IPS DF 4.7 (cell line): ENCODE data around the gene RUNX2.
"Not testable (repeated sequence)": the region's sequence is repeated elsewhere in the genome, so short reads cannot be mapped to it uniquely, and the experiment has no call there.

Source experiments
- DNase-seq: peaks from one replicate; pipeline ENCODE4 v3.0.0-alpha.2; 2013; ENCODE audit warnings: low spot score; ENCODE audit errors: extremely low read depth

Gene RUNX2

DNA sequence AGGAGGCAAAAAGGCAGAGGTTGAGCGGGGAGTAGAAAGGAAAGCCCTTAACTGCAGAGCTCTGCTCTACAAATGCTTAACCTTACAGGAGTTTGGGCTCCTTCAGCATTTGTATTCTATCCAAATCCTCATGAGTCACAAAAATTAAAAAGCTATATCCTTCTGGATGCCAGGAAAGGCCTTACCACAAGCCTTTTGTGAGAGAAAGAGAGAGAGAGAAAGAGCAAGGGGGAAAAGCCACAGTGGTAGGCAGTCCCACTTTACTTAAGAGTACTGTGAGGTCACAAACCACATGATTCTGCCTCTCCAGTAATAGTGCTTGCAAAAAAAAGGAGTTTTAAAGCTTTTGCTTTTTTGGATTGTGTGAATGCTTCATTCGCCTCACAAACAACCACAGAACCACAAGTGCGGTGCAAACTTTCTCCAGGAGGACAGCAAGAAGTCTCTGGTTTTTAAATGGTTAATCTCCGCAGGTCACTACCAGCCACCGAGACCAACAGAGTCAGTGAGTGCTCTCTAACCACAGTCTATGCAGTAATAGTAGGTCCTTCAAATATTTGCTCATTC is at the start of gene RUNX2:
RUNX2 (plus strand) TSS at position 375 of the 567 bp plus-strand sequence. CDS start 397 bp downstream, outside the sequence.
- DNase-seq, result no peak

DNA sequence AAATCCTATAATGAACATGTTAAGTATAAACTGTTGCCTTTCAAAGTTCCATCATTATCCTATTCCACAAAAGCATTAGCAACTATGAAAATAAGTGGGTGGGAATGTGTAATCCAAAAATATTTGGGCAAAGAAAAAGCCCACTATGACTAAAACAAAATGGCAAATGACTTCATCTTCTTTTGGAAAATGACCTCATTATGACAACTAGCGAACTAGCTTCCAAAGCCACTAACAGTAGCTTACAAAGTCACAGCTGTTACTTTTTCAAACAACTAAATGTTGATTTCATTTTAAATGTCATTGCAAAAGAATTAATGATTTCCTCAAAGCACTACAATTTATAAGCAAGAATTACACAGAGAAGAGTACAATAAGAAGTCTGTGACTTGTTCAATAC is 49.8 kb upstream of the RUNX2 start:
- DNase-seq, result no peak

DNA sequence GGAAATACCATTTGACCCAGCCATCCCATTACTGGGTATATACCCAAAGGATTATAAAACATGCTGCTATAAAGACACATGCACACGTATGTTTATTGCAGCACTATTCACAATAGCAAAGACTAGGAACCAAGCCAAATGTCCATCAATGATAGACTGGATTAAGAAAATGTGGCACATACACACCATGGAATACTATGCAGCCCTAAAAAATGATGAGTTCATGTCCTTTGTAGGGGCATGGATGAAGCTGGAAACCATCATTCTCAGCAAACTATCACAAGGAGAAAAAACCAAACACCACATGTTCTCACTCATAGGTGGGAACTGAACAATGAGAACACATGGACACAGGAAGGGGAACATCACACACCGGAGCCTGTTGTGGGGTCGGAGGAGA is 41.4 kb upstream of the RUNX2 start:
- not testable (repeated sequence) for DNase-seq

DNA sequence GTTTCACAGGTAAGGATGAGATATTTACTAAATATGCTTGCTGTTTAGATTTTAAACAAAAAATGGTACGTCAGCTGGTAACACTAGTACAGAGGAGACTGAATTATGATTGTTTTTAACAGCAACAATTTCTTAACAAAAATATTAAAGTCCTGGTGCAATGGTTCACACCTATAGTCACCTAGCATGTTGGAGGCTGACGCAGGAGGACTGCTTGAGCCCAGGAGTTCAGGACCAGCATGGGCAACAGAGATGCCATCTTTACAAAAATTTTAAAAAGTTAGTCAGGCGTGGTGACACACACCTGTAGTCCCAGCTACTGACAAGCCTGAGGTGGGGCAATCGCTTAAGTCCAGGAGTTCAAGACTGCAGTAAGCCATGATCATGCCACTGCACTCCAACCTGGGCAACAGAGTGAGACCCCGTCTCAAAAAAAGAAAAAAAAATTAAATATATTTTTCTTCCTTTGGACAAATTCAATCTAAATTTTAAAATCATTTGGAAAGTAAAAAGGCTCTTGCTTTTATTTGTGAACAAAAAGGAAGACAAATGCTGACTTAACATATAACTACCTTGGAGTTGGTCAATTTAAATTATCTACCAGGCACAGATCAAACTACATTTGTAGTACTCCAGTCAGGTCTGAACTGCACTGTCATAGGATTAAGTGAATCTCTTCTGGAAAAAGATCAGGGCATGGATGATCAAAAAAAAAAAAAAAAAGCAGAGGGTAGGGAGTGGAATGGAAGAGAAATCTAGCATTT is 38.2 kb upstream of the RUNX2 start:
- no peak for DNase-seq

DNA sequence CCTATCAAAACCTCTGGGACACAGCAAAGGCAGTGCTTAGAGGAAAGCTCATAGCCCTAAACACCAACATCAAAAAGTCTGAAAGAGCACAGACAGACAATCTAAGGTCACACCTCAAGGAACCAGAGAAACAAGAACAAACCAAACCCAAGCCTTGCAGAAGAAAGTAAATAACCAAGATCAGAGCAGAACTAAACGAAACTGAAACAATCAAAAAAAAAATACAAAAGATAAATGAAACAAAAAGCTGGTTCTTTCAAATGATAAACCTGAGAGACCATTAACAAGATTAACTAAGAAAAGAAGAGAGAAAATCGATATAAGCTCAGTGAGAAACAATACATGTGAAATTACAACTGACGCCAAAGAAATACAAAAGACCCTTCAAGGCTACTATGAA is 34.8 kb upstream of the RUNX2 start:
- no peak for DNase-seq

DNA sequence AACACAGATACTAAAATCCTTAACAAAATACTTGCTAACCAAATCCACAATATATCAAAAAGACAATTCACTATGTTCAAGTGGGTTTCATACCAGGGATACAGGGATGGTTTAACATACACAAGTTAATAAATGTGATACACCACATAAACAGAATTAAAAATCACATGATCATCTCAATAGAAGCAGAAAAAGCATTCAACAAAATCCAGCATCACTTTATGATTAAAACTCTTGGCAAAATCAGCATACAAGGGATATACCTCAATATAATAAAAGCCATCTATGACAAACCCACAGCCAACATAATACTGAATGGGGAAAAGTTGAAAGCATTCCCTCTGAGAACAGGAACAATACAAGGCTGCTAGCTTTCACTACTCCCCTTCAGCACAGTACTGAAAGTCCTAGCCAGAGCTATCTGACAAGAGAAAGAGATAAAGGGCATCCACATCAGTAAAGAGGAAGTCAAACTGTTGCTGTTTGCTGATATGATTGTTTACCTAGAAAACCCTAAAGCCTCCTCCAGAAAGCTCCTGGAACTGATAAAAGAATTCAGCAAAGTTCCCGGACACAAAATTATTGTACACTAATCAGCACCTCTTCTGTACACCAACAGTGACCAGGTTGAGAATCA is 33.9 kb upstream of the RUNX2 start:
- DNase-seq, result not testable (repeated sequence)

DNA sequence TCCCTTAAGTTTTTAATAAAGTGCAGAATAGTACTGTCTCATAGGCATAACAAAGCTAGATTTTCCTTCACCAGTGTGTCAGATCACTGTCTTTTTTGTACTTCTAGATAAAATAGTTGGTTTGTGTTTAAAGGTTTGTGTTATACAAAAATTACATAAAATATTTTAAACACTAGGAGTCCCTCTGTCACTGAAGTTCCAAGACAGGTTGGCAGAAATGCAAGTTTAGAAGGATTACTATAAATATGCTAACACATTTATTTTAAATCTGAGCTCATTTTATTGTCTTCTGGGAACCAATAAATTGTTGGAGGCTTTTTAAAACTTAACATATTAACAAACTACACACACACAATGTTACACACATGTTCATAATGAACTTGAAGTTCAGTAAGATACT is 30.8 kb upstream of the RUNX2 start:
- DNase-seq, result no peak

DNA sequence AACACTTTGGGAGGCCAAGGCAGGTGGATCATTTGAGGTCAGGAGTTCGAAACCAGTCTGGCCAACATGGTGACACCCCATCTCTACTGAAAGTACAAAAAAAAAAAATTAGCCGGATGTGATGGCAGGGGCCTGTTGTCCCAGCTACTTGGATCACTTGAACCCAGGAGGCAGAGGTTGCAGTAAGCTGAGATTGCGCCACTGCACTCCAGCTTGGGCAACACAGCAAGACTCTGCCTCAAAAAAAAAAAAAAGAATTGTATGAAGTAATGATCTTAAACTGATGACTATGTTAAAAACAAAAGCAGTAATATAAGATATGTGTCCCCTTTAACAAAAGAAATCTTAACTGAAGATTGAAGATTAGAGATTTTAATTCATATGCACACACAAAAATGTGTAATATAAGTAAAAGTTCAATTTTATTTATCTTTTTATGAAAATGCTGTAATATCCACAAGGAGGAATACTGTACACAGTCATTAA is 29.0 kb upstream of the RUNX2 start:
- DNase-seq, result no peak

DNA sequence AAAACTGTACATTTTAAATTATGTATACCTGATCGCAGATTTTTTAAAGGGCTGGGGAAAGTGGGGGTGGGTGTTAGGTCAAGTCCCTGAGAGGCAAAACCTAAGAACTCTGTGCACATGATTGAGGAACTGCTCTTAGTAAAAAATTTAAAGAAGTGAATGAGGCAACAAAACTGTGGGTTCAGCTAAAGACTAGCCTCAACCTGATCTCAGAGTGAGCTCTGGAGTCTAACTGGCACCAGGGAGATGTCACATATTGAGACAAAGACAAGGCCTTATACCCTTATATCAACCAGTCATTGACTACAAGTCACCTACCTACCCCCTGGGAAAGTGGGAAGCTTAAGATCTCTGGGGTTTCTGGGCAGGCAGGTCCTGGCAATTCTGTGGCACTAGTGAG is 27.4 kb upstream of the RUNX2 start:
- DNase-seq, result no peak

DNA sequence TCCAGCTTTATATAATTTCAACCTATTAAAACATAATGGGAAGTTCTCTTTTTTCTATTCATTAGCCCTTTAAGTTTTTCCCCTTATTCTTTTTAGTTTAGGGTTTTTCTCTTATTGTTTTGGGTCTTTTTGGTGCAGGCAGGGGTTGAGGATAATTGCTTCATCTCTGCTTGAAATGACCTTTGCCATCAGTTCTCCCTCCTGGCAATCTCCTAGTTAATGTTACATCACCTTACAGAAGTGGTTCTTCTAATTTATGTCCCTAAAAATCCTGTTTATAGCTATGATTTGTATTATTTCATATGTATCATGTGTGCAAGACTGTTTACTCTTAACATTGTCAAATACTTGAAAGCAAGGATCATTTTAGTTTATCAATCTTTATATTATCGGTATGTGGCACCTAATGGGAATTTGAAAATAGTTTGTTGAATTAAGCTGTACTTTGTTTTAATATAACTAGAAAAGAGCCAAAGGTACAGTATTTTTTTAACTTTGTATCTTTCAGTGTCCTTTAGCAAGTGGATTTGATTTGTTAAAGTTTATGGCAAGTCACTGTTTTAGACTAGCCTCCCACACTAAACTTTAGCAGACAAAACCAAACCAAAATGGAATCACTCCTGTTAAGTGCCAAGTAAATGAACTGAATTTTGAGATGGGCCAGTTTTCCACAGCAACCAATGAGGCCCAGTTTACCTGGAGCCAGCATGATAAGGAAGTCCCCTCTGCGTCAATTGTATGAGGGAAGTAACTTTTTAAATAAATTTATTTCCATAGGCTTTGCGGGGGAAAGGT is 26.6 kb upstream of the RUNX2 start:
- no peak for DNase-seq

DNA sequence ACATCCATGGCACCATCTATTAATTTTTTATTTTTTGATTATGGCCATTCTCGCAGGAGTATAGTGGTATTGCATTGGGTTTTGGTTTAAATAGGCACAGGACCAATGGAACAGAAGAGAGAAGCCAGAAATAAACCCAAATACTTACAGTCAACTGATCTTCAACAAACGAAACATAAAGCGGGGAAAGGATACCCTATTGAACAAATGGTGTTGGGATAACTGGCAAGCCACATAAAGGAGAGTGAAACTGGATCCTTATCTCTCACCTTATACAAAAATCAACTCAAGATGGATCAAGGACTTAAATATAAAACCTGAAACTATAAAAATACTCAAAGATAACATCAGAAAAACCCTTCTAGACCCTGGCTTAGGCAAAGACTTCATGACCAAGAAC is 25.3 kb upstream of the RUNX2 start:
- no peak for DNase-seq

DNA sequence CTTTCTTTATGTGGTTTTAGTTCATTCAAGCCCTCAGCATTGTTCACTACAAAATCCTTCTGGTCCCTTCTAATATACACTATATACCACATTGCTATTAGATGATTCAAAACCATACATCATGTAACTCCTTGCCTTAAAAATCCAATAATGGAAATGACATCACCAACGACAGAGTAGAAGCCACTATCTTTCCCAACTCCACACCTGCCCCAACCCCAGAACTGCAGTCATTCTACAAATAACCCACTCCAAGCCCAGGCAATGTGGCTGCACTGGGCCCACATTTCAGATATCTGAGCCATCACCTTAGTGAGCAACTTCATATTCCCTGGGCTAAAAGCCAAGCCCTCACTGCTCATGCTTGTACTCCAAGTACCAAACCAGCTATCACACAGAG is 22.6 kb upstream of the RUNX2 start:
- DNase-seq, result no peak

DNA sequence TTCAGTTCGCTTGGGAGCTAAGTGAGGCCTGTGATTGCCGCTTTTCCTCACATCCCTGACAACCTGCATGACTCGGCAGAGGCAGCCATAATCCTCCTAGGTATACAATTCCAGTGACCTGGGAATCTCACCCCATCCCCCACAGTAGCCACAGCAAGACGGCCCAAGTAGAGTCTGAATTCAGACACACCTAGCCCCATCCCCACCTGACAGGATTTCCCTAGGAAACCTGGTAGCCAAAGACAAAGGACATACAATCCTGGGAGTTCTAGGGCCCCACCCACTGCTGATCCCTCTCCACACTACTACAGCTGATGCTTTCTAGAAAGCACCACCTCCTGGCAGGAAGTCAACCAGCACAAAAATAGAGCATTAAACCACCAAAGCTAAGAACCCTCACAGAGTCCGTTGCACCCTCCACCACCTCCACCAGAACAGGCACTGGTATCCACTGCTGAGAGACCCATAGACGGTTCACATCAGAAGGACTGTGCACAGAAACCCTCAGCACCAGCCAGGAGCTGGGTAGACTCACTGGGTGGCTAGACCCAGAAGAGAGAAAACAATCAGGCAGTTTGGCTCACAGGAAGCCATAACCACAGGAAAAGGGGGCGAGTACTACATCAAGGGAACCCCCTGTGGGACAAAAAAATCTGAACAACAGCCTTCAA is 17.9 kb upstream of the RUNX2 start:
- DNase-seq, result no peak

DNA sequence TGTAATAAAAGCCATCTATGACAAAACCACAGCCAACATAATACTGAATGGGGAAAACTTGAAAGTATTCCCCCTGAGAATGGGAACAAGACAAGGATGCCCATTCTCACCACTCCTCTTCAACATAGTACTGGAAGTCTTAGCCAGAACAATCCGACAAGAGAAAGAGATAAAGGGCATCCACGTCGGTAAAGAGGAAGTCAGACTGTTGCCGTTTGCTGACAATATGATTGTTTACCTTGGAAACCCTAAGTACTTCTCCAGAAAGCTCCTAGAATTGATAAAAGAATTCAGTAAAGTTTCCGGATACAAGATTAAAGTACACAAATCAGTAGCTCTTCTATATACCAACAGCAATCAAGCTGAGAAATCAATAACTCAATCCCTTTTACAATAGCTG is 14.0 kb upstream of the RUNX2 start:
- no peak for DNase-seq

DNA sequence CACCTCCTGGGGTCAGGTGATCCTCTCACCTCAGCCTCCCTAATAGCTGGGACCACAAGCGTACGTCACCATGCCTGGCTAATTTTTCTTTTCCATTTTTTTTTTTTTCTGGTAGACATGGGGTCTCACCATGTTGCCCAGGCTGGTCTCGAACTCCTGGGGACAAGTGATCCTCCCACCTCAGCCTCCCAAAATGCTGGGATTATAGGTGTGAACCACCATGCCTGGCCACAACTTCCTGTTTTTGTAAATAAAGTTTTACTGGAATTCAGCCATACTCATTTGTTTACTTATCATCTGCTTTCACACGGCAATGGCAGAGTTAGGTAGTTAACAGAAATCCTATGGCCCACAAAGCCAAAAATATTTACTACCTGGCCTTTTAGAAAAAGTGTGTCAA is 7.8 kb upstream of the RUNX2 start:
- no peak for DNase-seq

DNA sequence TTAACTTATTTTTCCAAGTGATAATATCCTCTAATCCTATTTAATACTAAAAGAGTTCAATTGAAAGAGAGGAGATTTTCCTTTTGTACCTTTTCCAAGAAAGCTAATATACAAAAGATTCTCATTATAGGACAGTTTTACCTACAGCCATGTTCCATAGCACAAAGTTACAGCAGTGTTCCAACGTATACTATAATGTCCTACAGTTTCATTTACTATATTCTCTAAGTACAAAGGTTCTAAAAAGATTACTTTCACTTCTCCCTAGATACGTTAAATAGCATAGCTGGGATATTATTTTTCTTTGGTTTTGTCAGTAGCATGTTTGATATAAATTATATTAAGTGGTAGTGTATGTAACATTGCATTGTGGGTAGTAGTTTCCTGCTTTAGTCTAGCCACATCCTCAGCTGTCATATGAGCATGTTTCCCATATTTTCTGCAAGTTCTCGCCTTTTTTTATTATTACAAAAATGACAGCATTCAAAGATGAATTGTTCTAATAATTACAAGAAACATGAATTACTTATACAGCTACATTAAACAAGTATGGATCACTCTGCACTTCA is 4.4 kb upstream of the RUNX2 start:
- DNase-seq, result no peak

DNA sequence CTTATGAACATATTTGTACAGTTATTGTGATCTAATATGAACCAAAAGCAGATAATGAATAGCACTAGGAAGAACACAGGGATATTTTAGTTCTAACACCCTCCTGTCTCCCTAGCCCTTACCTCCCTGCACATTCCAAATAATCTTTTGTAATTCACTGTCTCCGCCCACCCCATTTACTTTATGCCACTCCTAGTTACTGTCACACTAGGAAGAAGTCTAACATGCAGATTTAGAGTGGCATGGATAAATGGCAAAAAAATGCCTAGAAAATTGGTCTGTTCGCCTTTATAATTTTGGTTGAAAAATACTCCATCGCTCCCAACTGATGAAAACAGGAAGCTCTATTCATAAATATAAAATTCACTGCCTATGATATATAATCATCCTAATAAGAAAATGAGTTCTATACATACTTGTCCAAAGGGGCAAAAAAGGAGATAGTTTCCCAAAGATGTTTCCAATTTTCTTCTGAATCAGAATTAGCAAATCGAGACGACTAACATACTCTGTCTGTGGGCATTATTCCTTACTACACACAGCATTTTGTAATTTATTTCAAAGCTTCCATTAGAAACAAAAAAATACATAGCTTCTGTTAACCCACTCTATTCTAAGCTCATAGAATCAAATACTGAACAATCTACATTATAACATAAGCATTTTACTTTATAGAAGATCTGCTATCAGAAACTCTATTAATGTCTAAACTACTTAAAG is 1.3 kb upstream of the RUNX2 start:
- DNase-seq, result no peak

DNA sequence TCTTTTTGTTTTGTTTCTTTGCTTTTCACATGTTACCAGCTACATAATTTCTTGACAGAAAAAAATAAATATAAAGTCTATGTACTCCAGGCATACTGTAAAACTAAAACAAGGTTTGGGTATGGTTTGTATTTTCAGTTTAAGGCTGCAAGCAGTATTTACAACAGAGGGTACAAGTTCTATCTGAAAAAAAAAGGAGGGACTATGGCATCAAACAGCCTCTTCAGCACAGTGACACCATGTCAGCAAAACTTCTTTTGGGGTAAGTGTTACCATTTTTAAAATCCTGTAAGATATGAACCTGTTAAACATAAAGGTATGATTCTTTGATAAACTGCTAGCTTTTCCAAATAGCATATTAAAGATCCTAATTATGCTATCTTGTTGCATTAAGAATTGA is 393 bp downstream of the RUNX2 start:
- DNase-seq, result no peak

DNA sequence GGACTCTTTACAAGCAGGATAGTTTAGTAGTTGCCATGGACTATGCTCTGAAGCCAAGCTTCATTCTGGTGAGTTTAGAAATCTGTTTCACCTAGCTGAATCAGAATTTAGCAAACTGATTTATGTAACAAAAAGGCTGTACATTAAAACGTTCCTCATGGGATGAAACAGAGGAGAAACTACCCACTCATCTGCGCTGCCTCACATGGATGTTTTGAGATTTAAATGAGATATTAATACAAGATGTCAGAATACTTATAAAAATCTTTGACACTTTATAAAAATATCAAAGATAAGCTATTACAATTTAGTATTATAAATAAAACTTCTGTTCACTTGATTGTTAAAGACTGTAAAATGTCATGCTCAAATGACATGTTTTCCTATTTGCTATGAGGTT is 16.8 kb downstream of the RUNX2 start:
- no peak for DNase-seq

DNA sequence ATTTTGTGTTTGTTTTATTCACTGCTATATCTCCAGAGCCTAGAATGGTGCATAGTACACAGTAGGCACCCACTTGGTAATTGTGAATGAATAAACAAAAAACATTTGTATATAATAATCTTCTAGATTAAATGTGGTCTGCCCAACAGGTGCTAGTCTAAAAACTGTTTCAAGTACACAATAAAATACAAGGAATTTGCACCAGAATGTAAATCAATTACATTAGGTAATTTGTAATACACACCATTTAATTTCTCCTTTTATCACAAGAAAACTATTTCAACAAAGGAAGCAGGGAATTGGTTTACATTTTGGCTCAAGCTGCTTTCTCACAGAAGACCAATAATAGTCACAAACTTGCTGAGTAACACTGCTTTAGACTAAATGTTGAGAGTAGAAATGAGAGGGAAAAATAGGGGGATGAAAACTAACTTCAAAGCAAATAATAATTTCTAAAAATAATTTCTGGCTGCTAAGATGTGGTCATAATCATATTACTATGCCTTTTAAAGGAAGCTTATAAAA is 22.1 kb downstream of the RUNX2 start:
- no peak for DNase-seq
